ENCODE measurements around the gene RERE. TPM values are rescaled to one million over a fixed set of nuclear protein-coding genes. Genes with fewer than 3 reads are reported as not detected.

The RERE gene
- total and polyA plus RNA-seq, 2 experiments from 2014 or later = 148 to 170 TPM

DNA sequence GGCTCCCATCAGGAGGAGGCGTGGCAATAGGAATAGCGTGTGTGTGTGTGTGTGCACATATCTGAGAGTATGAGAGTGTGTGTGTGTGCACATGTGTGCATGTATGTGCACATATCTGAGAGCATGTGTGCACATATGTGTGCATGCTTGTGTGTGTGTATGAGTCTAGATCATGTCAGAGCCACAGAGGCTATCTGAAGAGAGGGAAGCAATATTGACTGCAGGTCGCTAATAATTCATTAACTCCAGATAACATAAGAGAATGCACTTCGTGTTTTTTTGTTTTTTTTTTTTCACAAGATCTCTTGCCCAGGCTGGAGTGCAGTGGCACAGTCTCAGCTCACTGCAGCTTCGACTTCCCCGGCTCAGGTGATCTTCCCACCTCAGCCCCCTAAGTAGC is 504.2 kb downstream of the RERE start:
- H3K9me2 ChIP-seq (ENCODE audit: insufficient read depth) = no peaks in the 10 kb centered on the region
- H3K27me3 Mint-ChIP-seq (ENCODE audit: insufficient read depth, low read depth, poor library complexity) = peaks cover 22% of the 10 kb centered on the region
- no peak overlapping the region for H3K4me3 Mint-ChIP-seq
- no peak overlapping the region for H3K4me3 ChIP-seq
- no peaks in the 10 kb centered on the region for H4K20me1 ChIP-seq (replicated peaks; ENCODE audit: insufficient read depth)
- DNase-seq (ENCODE audit: low spot score) = no peak
- peaks cover 21% of the 10 kb centered on the region for H3K4me1 ChIP-seq (ENCODE audit: insufficient read depth)
- peaks cover 7% of the 10 kb centered on the region for H3K36me3 Mint-ChIP-seq (ENCODE audit: low read depth)
- H3K27me3 ChIP-seq (ENCODE audit: insufficient read depth) = peaks cover 13% of the 10 kb centered on the region; the same call in 1 of the 2 replicates
- H3K9me3 Mint-ChIP-seq = peaks cover 7% of the 10 kb centered on the region; the same call in 2 of the 3 replicates
- H3K79me2 ChIP-seq (replicated peaks; ENCODE audit: insufficient read depth) = no peaks in the 10 kb centered on the region
- no peak overlapping the region for H3K4me2 ChIP-seq
- ATAC-seq = no peak
- H2AFZ ChIP-seq = no peak overlapping the region
- no peak overlapping the region for H3K27ac ChIP-seq (ENCODE audit: low read depth)
- no peaks in the 10 kb centered on the region for H3K36me3 ChIP-seq (ENCODE audit: insufficient read depth)
- TF ChIP-seq JUNB (IDR thresholded peaks at IDR 0.05; ENCODE audit: unreplicated experiment) (no peak), EZH2 (IDR thresholded peaks at IDR 0.05; ENCODE audit: low read depth, unreplicated experiment) (no peak), CREB1 (CRISPR knock-in tag; IDR thresholded peaks at IDR 0.05; ENCODE audit: low read depth) (no peak), STAT1 (IDR thresholded peaks at IDR 0.05; ENCODE audit: unreplicated experiment) (no peak), ZNF114 (CRISPR knock-in tag; IDR thresholded peaks at IDR 0.05) (no peak)
- 0 out of 2 replicates have a peak, but pooled peaks cover 9% of the 10 kb centered on the region for H3F3A ChIP-seq (replicated peaks; ENCODE audit: low read depth)
- no peak overlapping the region for H3K27ac Mint-ChIP-seq
- peaks cover 30% of the 10 kb centered on the region for H3K4me1 Mint-ChIP-seq

- Mint-ChIP-seq H3K27ac (no peak overlapping the region), H3K4me3 (no peak overlapping the region), H3K9me3 (peaks cover 7% of the 10 kb centered on the region; the same call in 2 of the 3 replicates), H3K4me1 (peaks cover 28% of the 10 kb centered on the region), H3K36me3 (ENCODE audit: low read depth) (peaks cover 7% of the 10 kb centered on the region), H3K27me3 (ENCODE audit: insufficient read depth, low read depth, poor library complexity) (peaks cover 20% of the 10 kb centered on the region)
- TF ChIP-seq ZNF331 (CRISPR knock-in tag; IDR thresholded peaks at IDR 0.05; ENCODE audit: low read depth) = no peak
- TF ChIP-seq JUNB (IDR thresholded peaks at IDR 0.05; ENCODE audit: unreplicated experiment) = no peak
- no peak for TF ChIP-seq ETS1 (IDR thresholded peaks at IDR 0.05)
- TF ChIP-seq, protein P1, sequence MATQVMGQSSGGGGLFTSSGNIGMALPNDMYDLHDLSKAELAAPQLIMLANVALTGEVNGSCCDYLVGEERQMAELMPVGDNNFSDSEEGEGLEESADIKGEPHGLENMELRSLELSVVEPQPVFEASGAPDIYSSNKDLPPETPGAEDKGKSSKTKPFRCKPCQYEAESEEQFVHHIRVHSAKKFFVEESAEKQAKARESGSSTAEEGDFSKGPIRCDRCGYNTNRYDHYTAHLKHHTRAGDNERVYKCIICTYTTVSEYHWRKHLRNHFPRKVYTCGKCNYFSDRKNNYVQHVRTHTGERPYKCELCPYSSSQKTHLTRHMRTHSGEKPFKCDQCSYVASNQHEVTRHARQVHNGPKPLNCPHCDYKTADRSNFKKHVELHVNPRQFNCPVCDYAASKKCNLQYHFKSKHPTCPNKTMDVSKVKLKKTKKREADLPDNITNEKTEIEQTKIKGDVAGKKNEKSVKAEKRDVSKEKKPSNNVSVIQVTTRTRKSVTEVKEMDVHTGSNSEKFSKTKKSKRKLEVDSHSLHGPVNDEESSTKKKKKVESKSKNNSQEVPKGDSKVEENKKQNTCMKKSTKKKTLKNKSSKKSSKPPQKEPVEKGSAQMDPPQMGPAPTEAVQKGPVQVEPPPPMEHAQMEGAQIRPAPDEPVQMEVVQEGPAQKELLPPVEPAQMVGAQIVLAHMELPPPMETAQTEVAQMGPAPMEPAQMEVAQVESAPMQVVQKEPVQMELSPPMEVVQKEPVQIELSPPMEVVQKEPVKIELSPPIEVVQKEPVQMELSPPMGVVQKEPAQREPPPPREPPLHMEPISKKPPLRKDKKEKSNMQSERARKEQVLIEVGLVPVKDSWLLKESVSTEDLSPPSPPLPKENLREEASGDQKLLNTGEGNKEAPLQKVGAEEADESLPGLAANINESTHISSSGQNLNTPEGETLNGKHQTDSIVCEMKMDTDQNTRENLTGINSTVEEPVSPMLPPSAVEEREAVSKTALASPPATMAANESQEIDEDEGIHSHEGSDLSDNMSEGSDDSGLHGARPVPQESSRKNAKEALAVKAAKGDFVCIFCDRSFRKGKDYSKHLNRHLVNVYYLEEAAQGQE (IDR thresholded peaks at IDR 0.05; ENCODE audit: unreplicated experiment) = no peak
- TF ChIP-seq CREB1 (CRISPR knock-in tag; IDR thresholded peaks at IDR 0.05; ENCODE audit: low read depth) = no peak
- TF ChIP-seq, protein P2, sequence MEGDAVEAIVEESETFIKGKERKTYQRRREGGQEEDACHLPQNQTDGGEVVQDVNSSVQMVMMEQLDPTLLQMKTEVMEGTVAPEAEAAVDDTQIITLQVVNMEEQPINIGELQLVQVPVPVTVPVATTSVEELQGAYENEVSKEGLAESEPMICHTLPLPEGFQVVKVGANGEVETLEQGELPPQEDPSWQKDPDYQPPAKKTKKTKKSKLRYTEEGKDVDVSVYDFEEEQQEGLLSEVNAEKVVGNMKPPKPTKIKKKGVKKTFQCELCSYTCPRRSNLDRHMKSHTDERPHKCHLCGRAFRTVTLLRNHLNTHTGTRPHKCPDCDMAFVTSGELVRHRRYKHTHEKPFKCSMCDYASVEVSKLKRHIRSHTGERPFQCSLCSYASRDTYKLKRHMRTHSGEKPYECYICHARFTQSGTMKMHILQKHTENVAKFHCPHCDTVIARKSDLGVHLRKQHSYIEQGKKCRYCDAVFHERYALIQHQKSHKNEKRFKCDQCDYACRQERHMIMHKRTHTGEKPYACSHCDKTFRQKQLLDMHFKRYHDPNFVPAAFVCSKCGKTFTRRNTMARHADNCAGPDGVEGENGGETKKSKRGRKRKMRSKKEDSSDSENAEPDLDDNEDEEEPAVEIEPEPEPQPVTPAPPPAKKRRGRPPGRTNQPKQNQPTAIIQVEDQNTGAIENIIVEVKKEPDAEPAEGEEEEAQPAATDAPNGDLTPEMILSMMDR (conservative IDR thresholded peaks at IDR 0.05; ENCODE audit: low read depth in 2 of 2) = no peak
- no peak for TF ChIP-seq EZH2 (IDR thresholded peaks at IDR 0.05; ENCODE audit: low read depth, unreplicated experiment)
- no peak for TF ChIP-seq STAT1 (IDR thresholded peaks at IDR 0.05; ENCODE audit: unreplicated experiment)
- no peak for TF ChIP-seq NANOG (IDR thresholded peaks at IDR 0.05; ENCODE audit: borderline replicate concordance)
- TF ChIP-seq ZNF114 (CRISPR knock-in tag; IDR thresholded peaks at IDR 0.05) = no peak
- Histone ChIP-seq H3F3A (replicated peaks; ENCODE audit: low read depth) (0 out of 2 replicates have a peak, but pooled peaks cover 9% of the 10 kb centered on the region), H3K4me3 (no peak overlapping the region), H3K4me2 (no peak overlapping the region), H3K27me3 (ENCODE audit: insufficient read depth) (peaks cover 9% of the 10 kb centered on the region; the same call in 1 of the 2 replicates), H3K4me1 (ENCODE audit: insufficient read depth) (peaks cover 21% of the 10 kb centered on the region), H3K36me3 (ENCODE audit: insufficient read depth) (no peaks in the 10 kb centered on the region), H4K20me1 (replicated peaks; ENCODE audit: insufficient read depth) (no peaks in the 10 kb centered on the region), H3K9me2 (ENCODE audit: insufficient read depth) (0 out of 2 replicates have a peak, but pooled peaks cover 3% of the 10 kb centered on the region), H3K79me2 (replicated peaks; ENCODE audit: insufficient read depth) (no peaks in the 10 kb centered on the region), H2AFZ (no peak overlapping the region), H3K27ac (ENCODE audit: low read depth) (no peak overlapping the region)
- DNase-seq (ENCODE audit: low spot score) (no peak), ATAC-seq (no peak)
These were observed 504.9 kb downstream of the RERE start for GRCh38 chr1:8312235-8313218.
